GM23338 (cell line): ENCODE measurements around the gene RALGPS1. TPM values are rescaled to one million over a fixed set of nuclear protein-coding genes. Genes with fewer than 3 reads are reported as not detected.

Experiments used
- ATAC-seq: fragments of 200-7000 bp; cut with Tn5 transposase; 3 replicates; pipeline ENCODE4 v1.9.1; 2020
- DNase-seq: peaks from one replicate; pipeline ENCODE4 v3.0.0-alpha.2; 2015; ENCODE audit warnings: low spot score
- H2AFZ ChIP-seq: fragments of 200-600 bp; sonication (generic); 2 replicates; pipeline ENCODE4 v1.8.0; 2016; ENCODE audit warnings: antibody characterized with exemption, mild to moderate bottlenecking, moderate library complexity
- H3F3A ChIP-seq: fragments of 200-600 bp; sonication (generic); replicated peaks from 2 replicates; pipeline ENCODE4 v1.8.0; 2017; ENCODE audit warnings: antibody characterized with exemption, mixed run types, low read depth
- H3K27ac ChIP-seq: fragments of 200-600 bp; sonication (generic); 2 replicates; pipeline ENCODE4 v1.6.1; 2016; ENCODE audit warnings: low read depth
- H3K27me3 ChIP-seq: fragments of 200-600 bp; sonication (generic); 2 replicates; pipeline ENCODE4 v1.8.0; 2016; ENCODE audit warnings: mild to moderate bottlenecking, mixed run types, moderate library complexity; ENCODE audit not compliant: insufficient read depth
- H3K36me3 ChIP-seq: fragments of 200-600 bp; sonication (generic); 2 replicates; pipeline ENCODE4 v1.8.0; 2016; ENCODE audit warnings: mild to moderate bottlenecking; ENCODE audit not compliant: insufficient read depth
- H3K4me1 ChIP-seq: fragments of 200-600 bp; sonication (generic); 2 replicates; pipeline ENCODE4 v1.8.0; 2016; ENCODE audit warnings: mild to moderate bottlenecking, moderate library complexity; ENCODE audit not compliant: insufficient read depth
- H3K4me2 ChIP-seq: fragments of 200-600 bp; sonication (generic); 2 replicates; pipeline ENCODE4 v1.7.1; 2017; ENCODE audit warnings: mixed run types
- H3K4me3 ChIP-seq: fragments of 200-600 bp; sonication (generic); 2 replicates; pipeline ENCODE4 v1.6.1; 2016; ENCODE audit warnings: mixed run types
- H3K79me2 ChIP-seq: fragments of 200-600 bp; sonication (generic); replicated peaks from 2 replicates; pipeline ENCODE4 v1.8.0; 2017; ENCODE audit warnings: mild to moderate bottlenecking; ENCODE audit not compliant: insufficient read depth
- H3K9me2 ChIP-seq: fragments of 200-600 bp; sonication (generic); 2 replicates; pipeline ENCODE4 v1.8.0; 2017; ENCODE audit not compliant: insufficient read depth
- H4K20me1 ChIP-seq: fragments of 200-600 bp; sonication (generic); replicated peaks from 2 replicates; pipeline ENCODE4 v1.8.0; 2017; ENCODE audit warnings: mild to moderate bottlenecking; ENCODE audit not compliant: insufficient read depth
- H3K27ac Mint-ChIP-seq: 2 replicates; pipeline ENCODE4 v1.8.0; 2020; ENCODE audit warnings: inconsistent platforms, mild to moderate bottlenecking, moderate library complexity, mixed read lengths
- H3K27me3 Mint-ChIP-seq: 3 replicates; pipeline ENCODE4 v1.8.0; 2022; ENCODE audit warnings: low read depth, mild to moderate bottlenecking, moderate library complexity, mixed read lengths, inconsistent platforms; ENCODE audit not compliant: insufficient read depth, poor library complexity
- H3K36me3 Mint-ChIP-seq: 3 replicates; pipeline ENCODE4 v1.8.0; 2021; ENCODE audit warnings: low read depth, mild to moderate bottlenecking, inconsistent platforms, moderate library complexity, mixed read lengths
- H3K4me1 Mint-ChIP-seq: 3 replicates; pipeline ENCODE4 v1.8.0; 2020; ENCODE audit warnings: mild to moderate bottlenecking, inconsistent platforms, mixed read lengths
- H3K4me3 Mint-ChIP-seq: 3 replicates; pipeline ENCODE4 v1.8.0; 2021; ENCODE audit warnings: moderate library complexity, mild to moderate bottlenecking, inconsistent platforms, mixed read lengths
- H3K9me3 Mint-ChIP-seq: 3 replicates; pipeline ENCODE4 v1.8.0; 2020; ENCODE audit warnings: moderate library complexity, mild to moderate bottlenecking, inconsistent platforms, mixed read lengths
- CREB1 ChIP-seq: fragments of 250-450 bp; sonication (Bioruptor Pico); IDR thresholded peaks from 2 replicates; pipeline ENCODE4 v1.5.0; 2020; ENCODE audit warnings: low read depth, mild to moderate bottlenecking, moderate library complexity
- CTCF ChIP-seq, 2 experiments: fragments of 200-600 bp in 1 of 2; sonication (generic) in 1 of 2; conservative IDR thresholded peaks; 2 replicates each; pipeline versions ENCODE4 v1.5.1 to v1.6.1; 2016 to 2017; ENCODE audit warnings: antibody characterized with exemption in 2 of 2, low read depth in 2 of 2, mild to moderate bottlenecking in 2 of 2, moderate library complexity in 1 of 2
- ETS1 ChIP-seq: IDR thresholded peaks from 2 replicates; pipeline ENCODE4 v1.6.1; 2016; ENCODE audit warnings: antibody characterized with exemption
- EZH2 ChIP-seq: fragments of 200-600 bp; sonication (generic); IDR thresholded peaks from one replicate; pipeline ENCODE4 v1.8.0; 2017; ENCODE audit warnings: antibody characterized with exemption, mild to moderate bottlenecking, low read depth; ENCODE audit not compliant: unreplicated experiment
- EZH2phosphoT487 ChIP-seq: fragments of 200-600 bp; sonication (generic); IDR thresholded peaks from one replicate; pipeline ENCODE4 v1.8.1; 2018; ENCODE audit warnings: antibody characterized with exemption; ENCODE audit not compliant: unreplicated experiment
- JUNB ChIP-seq: IDR thresholded peaks from one replicate; pipeline ENCODE4 v1.6.1; 2016; ENCODE audit warnings: antibody characterized with exemption; ENCODE audit not compliant: unreplicated experiment
- NANOG ChIP-seq: IDR thresholded peaks from 2 replicates; pipeline ENCODE4 v1.6.1; 2016; ENCODE audit warnings: antibody characterized with exemption, borderline replicate concordance
- POLR2AphosphoS5 ChIP-seq: IDR thresholded peaks from 2 replicates; pipeline ENCODE4 v1.6.1; 2016; ENCODE audit warnings: antibody characterized with exemption, low read depth
- STAT1 ChIP-seq: IDR thresholded peaks from one replicate; pipeline ENCODE4 v1.6.1; 2016; ENCODE audit warnings: antibody characterized with exemption; ENCODE audit not compliant: unreplicated experiment
- ZNF114 ChIP-seq: fragments of 250-450 bp; sonication (Bioruptor Pico); IDR thresholded peaks from 2 replicates; pipeline ENCODE4 v1.5.0; 2020; ENCODE audit warnings: mild to moderate bottlenecking, moderate library complexity
- ZNF331 ChIP-seq: fragments of 250-450 bp; sonication (Bioruptor Pico); IDR thresholded peaks from 2 replicates; pipeline ENCODE4 v1.5.0; 2020; ENCODE audit warnings: low read depth, mild to moderate bottlenecking, moderate library complexity
- ZNF462 ChIP-seq: fragments of 250-450 bp; sonication (Bioruptor Pico); IDR thresholded peaks from 2 replicates; pipeline ENCODE4 v1.5.0; 2020; ENCODE audit warnings: mild to moderate bottlenecking, moderate library complexity
- polyA plus RNA-seq: library from polyadenylated mRNA; unstranded; fragments of >200 nt; fragmentation: Nextera tagmentation; extraction: Ambion mirVana; gene quantifications from 2 replicates; pipeline ENCODE4 v1.2.1, GENCODE V29; 2016
- total RNA-seq: library from RNA; depleted of rRNA; stranded (reverse); fragments of >200 nt; shearing (Covaris generic); gene quantifications from 2 replicates; pipeline ENCODE4 v1.2.3, GENCODE V29; 2014

RALGPS1 gene
- total and polyA plus RNA-seq, 2 experiments from 2014 or later, result 18.2 to 57.1 TPM

- Mint-ChIP-seq H3K9me3 (no peaks in the 10 kb centered on the region), H3K27ac (no peak overlapping the region), H3K4me1 (no peaks in the 10 kb centered on the region), H3K36me3 (no peaks in the 10 kb centered on the region), H3K27me3 (no peaks in the 10 kb centered on the region), H3K4me3 (no peak overlapping the region)
- Histone ChIP-seq H3K4me2 (no peak overlapping the region), H2AFZ (no peak overlapping the region), H3K9me2 (peaks cover 7% of the 10 kb centered on the region; the same call in 1 of the 2 replicates), H3K79me2 (peaks cover 41% of the 10 kb centered on the region), H3K4me3 (no peak overlapping the region), H3F3A (no peaks in the 10 kb centered on the region), H3K27ac (no peak overlapping the region), H3K27me3 (no peaks in the 10 kb centered on the region), H3K36me3 (no peaks in the 10 kb centered on the region), H3K4me1 (no peaks in the 10 kb centered on the region), H4K20me1 (peaks cover 35% of the 10 kb centered on the region)
- TF ChIP-seq POLR2AphosphoS5 (no peak), EZH2 (no peak), ZNF114 (CRISPR knock-in tag) (no peak), CTCF (conservative IDR thresholded peaks at IDR 0.05; ENCODE audit: low read depth in 2 of 2) (no peak), ZNF331 (CRISPR knock-in tag) (no peak), CREB1 (CRISPR knock-in tag) (no peak), ETS1 (no peak)
- DNase-seq (no peak), ATAC-seq (no peak)
These were observed 11.8 kb downstream of the RALGPS1 start for GRCh38 chr9:126926364-126926763.

GRCh38 chr9:126927419-126927818 lies 12.8 kb downstream of the RALGPS1 start:
- H3K27ac Mint-ChIP-seq, result no peak overlapping the region
- H3K27me3 Mint-ChIP-seq, result no peaks in the 10 kb centered on the region
- Histone ChIP-seq H3K9me2 (peaks cover 7% of the 10 kb centered on the region; the same call in 1 of the 2 replicates), H3K79me2 (peaks cover 31% of the 10 kb centered on the region), H3K27ac (no peak overlapping the region), H2AFZ (no peak overlapping the region), H3K4me2 (no peak overlapping the region), H3K4me3 (no peak overlapping the region), H3K4me1 (no peaks in the 10 kb centered on the region), H4K20me1 (peaks cover 33% of the 10 kb centered on the region), H3K27me3 (no peaks in the 10 kb centered on the region), H3K36me3 (no peaks in the 10 kb centered on the region), H3F3A (no peaks in the 10 kb centered on the region)
- H3K36me3 Mint-ChIP-seq, result no peaks in the 10 kb centered on the region
- H3K4me1 Mint-ChIP-seq, result peaks cover 5% of the 10 kb centered on the region; the same call in 2 of the 3 replicates
- DNase-seq (no peak), ATAC-seq (no peak)
- no peaks in the 10 kb centered on the region for H3K9me3 Mint-ChIP-seq
- H3K4me3 Mint-ChIP-seq, result no peak overlapping the region
- TF ChIP-seq ZNF462 (CRISPR knock-in tag) (no peak), STAT1 (no peak), ZNF331 (CRISPR knock-in tag) (no peak), EZH2phosphoT487 (no peak), ETS1 (no peak), EZH2 (no peak), NANOG (no peak), JUNB (no peak)
